ENCODE data around the gene TCAP.

TCAP gene, protein sequence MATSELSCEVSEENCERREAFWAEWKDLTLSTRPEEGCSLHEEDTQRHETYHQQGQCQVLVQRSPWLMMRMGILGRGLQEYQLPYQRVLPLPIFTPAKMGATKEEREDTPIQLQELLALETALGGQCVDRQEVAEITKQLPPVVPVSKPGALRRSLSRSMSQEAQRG

DNA sequence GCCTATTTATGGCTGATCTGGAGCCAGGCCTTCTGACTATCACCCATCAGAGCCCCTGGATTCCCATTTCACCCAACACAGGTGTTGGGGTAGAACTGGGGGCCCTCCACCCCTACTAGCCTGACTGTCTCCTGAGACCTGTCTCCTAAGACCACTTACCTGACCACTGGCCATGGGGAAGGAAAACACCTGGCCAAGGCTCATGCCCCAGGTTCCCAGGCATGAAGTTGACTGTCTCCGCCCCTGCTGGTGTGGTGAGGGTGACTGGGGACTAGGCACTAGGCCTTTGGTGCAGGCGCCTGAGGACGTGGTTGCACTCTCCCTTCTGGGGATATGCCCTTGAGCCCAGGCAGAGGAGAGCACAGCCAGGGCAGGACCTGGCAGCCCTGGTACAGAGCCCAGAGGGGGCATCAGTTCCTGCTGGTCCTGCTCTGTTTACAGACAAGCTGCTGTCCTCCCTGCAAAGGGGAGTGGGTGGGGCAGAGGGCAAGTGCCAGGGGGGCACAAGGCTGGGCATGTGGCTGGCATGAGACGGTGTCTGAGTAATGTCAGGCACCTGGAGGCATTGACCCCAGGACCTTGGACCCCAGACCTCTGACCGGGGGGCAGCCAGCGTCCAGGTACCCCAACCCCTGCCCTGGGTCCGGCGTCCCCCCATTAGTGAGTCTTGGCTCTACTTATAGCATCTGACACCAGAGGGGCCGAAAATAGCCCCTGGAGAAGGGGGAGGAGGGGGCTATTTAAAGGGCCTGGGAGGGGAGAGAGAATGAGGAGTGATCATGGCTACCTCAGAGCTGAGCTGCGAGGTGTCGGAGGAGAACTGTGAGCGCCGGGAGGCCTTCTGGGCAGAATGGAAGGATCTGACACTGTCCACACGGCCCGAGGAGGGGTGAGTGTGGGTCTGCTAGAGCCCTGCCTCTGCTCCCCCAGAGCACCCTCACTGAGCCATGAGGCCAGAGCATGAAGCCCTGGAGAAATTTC lies at the start of gene TCAP:
Gene TCAP (plus strand): TSS at position 769 of the 981 bp plus-strand sequence. CDS start 11 bp downstream, at position 780.
- no peak for DNase-seq

DNA sequence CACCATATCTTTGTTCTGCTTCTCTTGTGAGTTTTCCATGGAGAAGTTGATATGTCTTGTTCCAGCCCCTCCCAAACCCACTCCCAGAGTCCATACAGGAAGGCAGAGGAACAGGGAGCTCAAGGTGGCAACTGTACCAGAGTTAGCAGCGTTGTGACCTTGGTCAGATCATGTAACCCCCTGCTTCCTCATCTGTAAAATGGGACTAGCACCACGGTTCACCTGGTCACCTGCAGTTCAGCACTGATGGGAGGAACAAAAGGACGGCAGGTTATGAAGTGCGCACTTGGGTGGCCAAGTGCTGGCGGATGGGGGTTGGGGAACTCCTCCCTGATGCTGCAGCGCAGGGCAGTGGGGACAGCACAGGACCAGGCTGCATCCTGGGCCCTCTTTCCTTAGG lies 49.7 kb upstream of the TCAP start:
- DNase-seq: no peak

DNA sequence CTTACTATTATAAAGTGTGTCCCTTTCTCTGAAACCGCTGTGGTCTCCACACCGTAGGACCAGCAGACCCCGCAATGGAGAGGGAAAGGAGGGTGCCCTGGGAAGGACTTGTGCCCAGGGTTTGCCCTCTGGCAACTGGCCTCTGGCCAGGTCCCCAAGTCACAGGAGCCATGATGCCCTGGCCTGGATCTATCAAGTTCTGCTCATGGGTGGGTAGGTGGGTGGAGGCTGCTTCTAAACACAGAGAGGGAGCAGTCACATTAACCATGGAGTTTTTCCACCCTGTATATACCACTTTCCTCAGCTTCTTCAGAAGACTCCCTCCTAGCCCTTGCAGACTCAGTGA lies 48.1 kb upstream of the TCAP start:
- no peak for DNase-seq

DNA sequence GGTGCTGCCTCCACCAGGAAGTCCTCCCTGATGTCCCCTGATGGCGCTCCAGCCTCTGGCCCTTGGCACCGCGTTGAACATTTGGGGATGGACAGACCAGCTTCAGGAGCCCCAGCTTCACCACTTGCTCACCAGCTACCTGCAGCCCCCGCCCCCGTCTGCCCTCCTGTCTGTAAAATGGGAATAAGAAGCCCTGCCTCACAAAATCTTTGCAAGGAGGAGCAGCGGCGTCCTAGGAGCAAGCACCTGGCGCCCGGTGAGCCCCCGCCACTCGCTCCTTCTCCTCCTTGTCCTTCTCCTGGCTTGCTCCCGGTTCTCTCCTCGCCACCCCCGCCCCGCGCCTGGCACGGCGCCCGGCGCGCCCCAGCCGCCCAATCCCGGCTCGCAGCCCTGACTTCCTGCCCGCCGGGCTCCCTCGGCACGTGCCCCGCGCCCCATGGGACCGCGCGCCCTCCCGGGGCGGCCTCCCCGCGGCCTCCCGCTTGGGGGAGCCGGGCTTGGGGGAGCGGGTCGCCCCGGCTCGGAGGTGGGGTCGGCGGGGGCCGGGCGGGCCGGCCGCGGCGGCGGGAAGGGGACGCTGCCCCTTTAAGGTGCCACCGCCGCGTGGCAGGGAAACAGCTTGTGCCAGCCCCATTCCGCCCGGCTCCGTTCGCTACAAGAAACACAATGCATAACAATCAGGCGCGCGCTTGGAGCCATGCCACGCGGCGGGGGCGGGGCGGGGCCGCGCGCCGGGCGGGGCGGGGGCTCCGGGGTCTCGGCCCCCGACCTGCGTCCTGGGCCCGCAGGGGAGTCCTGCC lies 47.5 kb upstream of the TCAP start:
- peak; percentile 18 for DNase-seq

DNA sequence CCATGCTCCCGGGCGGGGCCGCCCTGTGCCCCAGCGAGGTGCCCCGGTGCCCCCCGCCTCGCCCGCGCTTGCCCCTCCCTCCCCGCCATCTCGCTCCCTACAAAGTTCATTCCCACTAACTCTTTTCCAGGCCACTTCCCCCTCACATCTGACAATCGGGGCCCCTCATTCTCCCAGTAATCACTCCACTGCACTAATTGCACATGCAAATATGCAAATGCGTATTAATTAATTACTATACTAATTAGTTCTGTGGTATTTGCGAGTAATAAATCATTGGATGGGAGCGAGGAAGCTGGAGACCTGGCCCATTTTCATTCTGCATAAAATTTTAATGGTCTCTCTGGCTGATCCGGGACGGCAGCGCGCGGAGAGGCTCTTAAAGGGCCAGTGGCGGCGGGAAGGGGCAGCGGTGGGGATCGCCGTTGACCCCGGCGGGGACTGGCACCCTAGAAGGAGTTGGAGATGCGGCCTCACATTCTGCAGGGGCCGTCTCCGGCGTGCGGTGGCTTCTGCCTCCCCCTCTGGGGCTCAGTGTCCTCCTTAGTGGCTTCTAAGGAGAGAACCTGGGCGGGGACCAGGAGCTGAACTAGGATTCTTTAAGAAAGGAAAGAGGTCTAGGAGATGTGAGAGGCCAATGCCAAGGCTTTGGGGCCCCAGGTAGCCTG lies 46.8 kb upstream of the TCAP start:
- DNase-seq: no peak

DNA sequence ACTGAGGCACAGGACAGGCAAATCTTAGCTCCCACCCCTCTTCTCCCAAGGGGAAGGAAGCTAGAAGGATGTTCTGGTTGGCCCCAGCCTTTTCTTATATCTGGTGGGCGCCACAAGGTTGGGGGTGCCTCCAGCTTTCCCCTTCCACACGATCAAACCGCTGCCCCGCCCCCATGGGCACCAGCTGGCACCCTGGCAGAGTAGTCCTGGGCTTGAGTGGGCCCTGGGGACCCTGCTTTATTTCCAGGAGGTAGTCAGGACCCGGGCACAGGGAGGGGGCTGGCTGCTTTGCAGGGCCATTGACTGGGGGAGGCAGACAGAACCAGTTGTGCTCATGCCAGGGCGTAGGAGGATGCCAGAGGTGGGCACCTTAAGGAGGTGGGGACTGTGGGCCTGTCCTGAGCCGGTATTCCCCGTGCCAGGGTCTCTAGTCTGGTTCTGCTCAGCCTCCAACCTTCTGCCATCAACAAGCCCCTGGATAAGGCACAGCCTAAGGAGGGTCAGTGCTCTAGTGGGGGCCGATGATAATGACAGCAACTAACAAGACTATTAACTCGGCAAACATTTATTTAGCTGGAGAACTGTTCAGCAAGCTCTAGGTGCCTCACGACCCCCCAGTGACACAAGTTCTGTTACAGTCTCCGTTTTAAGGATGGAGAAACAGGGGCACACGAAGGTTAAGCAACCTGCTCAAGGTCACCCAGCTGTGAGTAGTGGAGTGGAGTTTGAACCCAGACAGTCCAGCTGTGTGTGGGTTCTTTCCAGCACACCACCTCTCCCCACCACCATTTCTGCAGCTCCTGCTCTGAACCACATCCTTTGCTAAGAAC lies 46.0 kb upstream of the TCAP start:
- no peak for DNase-seq

DNA sequence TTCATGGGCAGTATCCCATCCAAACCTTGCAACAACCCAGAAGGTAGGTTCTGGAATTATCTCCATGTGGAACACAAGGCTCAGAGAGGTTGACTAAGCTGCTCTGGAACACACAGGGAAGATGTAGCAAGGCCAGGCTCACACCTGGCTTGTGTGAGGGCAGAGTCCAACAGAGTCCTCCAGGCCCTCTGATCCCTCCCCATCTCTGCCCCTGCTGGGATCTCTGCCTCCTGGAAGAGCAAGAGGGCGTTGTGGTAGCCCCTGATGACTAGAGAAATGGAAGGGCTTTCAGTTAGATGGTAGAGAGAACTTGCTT lies 45.4 kb upstream of the TCAP start:
- DNase-seq: no peak

DNA sequence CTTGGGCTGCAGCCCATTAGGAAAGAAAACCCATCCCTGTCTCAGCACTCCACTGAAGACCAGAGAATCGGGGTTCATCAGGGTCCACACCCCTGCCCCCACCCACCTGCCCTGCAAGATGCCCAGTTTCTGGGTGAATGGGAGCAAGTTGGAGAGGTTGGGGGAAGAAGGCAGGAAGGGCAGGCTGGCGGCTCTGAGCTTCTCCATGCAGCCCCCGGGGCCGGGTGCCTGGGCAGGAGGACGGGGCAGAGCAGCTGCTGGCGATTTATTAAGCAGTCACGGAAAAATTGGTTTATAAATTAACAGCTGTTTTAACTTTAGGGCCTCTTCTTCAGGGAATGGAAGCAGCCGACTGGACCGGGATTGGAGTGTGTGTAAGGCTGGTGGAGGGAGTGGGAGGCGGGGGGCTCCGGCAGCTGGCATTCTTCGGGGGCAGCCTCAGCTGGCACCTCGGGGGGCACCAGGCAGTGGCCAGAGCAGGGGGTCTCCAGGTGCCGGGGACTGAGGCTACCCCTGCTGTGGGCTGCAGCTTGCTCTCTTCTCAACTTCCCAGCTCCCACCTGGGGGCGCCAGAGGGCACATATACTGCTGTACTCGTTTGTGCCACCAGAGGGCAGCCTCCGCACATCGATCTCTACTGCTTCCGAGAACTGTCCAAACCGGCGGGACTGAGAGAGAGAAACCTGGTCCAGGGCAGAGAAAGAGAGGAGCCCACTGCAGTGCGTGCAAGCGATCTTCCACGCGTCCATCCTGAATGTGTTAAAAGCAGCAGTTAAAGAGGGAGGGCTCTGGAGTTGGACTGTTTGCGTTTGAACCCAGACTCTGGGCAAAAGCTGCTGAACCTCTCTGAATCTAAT lies 43.4 kb upstream of the TCAP start:
- peak; percentile 92 for DNase-seq

DNA sequence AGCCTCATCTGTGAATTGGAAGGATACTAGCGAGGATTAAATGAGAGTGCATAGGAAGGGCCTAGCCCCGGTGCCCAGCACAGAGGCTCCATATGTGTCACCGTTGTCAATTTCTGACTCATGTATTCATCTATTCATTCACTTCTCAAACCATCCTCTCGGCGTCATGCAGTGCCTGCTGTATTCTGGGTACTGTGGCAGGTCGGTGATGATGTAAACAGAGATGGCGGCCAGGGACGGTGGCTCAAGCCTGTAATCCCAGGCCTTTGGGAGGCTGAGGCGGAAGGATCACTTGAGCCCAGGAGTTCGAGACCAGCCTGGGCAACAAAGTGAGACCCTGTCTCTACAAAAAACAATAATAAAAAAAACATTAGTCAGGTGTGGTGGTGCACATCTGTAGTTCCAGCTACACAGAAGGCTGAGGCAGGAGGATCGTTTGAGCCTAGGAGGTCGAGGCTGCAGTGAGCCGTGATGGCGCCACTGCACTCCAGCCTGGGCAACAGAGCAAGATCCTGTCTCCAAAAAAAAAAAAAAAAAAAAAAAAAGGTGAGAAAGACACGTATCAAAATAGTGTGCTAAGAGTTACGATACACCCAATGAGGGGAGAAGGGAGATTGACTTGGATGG lies 42.7 kb upstream of the TCAP start:
- no peak for DNase-seq

DNA sequence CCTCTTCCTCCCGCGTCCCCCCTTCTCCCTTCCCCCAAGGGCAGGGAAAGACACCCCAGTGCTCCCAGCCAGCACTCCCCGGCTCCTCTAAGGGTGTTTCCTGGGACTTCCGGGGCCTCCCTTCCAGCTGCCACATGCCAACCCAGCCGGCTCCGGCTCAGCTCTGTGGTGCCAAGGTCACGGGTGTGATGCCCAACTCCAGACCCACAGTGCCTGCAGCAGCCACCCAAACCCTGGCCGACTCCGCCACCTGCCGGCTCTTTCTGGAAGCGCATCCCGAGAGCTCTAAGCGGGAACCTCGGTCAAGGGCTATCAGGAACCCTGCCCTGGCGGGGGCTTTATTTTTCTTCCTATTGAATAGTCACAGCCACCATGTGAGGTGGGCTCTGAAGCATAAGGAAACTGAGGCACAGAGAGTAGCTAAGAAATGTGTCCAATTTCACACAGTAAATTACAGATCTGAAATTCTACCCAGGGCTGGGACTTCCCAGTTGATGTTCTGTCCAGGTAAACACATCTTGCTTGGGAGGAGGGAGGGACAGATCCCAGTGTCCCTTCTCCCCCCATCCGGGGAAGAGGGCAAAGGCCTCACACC lies 41.7 kb upstream of the TCAP start:
- peak; percentile 88 for DNase-seq

DNA sequence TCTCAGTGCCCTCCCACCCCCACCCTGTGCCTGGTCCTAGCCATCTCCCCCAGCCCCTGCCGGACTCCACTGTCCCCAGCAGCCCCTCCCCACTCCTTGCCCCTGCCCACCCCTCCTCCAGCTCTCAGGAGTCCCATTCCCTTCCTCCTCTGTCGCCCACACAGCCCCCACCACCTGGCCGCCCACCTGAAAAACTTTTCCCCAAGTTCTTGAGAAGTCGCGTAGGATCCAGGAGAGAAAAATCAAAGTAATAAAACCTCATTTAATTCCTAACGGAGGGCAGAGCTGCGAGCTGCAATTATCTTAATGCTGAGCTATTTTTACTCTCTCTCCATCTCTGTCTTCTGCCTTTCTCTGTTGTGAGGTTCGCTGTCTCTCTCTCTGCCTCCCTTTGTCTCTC lies 40.8 kb upstream of the TCAP start:
- no peak for DNase-seq

DNA sequence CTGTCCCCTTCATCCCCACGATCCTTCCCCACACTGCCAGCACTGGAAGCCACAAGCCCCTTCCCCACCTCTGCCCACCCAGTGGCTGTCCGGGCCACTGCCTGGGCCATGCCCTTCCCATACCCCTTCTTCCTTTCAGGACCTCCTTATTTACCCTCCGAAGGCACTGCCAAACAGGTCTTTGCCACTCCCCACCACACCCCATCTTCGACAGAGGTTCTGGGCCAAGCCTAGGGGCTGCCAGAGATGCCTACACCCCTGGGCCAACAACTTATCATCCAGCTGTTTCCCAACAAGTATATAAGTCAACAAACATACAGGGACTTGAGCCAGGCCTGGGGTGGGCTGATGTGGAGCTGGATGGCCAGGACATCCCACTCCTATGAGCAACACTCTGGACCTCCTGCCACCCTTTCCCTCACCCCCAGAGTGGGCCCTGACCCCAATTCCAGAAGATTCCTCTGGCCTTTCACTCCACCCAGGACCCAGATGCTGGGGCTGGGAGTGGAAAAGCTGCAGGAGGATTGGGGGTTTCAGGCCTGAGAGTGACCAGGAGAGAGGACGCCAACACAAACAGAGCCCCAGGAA lies 39.9 kb upstream of the TCAP start:
- DNase-seq: no peak

DNA sequence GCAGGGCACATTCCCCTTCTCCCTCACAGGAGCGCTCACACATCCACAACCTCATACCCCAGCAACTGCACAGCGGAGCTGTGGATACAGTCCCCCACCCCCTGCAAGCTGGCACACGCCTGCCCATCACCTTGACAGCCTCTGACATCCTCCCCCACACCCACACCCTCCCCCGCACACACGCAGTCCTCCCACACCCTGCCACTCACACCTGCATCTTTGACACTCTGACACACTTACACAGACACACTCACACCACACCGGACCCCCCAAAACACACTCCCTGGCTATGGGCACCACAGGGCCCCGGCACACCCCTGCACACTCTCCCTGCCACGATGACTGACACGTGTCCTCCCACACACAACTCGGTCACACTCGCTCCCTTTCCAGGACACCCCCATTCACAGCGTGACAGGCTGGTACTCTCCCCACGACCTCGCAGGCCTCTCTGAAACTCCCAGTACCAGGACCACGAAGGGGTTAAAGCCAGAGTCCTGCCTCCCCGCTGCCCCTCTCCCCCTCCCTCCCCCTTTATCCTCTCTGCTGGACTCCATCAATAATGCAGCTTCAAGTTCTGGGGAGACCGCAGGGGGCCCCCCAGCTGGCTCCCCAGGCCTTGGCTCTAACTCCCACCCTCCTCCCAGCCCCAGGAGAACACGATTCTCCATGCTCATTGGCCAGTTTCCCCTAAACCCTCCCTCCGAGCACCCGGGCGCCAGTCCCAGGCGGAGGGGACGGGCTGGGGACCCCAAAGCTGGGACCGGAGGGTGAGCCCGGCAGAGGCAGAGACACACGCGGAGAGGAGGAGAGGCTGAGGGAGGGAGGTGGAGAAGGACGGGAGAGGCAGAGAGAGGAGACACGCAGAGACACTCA lies 38.7 kb upstream of the TCAP start, which contains the start of gene PPP1R1B:
Gene PPP1R1B (plus strand): TSS at position 782 of the 876 bp plus-strand sequence. CDS start 441 bp downstream, outside the sequence.
- peak; percentile 59 for DNase-seq

DNA sequence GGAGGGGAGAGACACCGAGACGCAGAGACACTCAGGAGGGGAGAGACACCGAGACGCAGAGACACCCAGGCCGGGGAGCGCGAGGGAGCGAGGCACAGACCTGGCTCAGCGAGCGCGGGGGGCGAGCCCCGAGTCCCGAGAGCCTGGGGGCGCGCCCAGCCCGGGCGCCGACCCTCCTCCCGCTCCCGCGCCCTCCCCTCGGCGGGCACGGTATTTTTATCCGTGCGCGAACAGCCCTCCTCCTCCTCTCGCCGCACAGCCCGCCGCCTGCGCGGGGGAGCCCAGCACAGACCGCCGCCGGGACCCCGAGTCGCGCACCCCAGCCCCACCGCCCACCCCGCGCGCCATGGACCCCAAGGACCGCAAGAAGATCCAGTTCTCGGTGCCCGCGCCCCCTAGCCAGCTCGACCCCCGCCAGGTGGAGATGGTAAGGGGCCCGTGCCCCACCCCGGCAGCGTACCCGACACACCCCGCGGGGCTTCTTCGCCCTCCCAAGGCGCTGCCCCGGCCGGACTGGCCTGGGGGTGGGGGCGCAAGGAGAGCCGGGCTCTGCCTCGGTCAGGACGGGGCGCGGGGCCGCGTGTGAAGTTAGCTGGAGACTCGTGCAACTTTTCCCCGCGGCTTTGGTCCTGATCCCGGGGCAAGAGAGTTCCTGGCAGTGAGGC lies 38.0 kb upstream of the TCAP start:
- DNase-seq: no peak

DNA sequence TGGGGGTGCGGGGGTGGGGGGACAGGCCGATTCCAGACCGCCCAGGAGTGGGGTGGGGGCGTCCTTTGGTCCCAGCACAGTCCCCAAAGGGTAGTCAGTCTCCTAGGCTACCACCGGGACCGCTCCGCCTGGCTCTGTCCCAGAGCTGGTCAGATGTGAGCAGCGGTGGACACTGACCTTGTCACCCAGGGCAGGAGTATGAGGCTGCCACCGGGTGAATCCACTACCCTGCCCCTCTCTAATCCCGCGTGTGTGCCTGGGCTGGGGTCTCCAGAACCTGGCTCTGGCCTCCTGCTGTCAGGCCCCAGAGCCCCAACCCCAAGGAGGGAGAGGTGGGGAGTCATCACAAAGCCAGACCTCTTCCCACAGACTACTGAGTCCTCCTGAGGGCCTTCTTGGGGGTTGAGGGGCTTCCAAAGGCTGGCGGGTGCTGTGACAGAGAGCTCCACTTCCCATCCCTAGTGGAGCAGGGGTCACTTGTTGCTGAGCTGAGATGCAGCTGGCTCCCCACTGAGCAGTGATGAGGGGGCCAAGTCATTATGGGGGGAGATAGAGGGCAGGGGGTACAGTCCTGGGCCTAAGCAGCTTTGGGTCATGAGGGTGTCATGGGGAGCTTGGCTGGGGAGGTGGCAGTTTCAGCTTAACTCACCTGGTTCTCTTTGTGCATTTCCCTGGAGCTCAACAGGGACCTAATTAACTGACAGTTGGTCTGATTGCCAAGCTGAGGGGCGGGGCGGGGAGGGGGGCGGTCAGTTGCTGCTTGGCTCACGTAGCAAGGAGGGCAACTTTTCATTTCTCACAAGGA lies 37.2 kb upstream of the TCAP start:
- DNase-seq: no peak

DNA sequence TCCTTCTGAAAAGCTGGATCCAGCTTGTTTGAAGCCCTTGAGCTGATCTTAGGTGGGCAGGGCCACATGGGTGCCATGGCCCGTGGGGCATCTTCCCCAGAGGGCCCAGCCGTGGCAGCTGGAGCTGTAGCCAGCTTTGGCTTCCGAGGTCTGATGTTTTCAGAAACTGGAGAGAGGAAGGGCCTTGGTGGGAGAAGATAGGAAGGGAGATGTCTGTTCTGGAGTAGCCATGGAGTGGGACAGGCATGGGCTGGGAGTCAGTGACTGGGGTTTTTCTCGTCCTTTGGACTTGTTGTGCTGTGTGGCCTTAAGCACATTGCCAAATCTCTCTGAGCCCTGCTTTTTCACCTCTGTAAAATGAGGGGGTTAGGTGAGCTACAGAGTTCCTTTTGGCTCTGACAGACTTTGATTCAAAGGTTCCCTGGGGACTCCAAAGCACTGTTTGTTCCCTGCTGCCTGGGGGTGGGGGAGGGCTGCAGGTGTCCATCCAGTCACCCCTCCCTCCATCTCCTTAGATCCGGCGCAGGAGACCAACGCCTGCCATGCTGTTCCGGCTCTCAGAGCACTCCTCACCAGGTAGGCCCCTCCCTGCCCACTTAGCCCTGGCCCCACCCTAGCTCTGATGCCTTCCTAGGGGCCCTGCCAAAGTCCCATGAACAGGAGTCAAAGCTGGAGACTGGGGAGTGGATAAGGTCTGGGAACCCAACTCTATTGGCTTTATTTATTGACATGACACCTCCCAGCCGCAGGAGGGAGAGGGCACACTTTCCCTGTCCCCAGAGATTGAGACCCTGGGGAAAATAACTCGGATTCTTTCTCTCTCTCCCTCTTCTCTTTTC lies 36.3 kb upstream of the TCAP start:
- DNase-seq: no peak

All from midbrain (tissue), 1 donor.